Effector CD8-positive, alpha-beta T cell (primary cell): Measurements from ENCODE around the gene MDFI.

ENCODE experiments used
- DNase-seq: peaks from one replicate; lab custom pipeline; 2025; lab: John Stamatoyannopoulos, UW

MDFI gene

DNA sequence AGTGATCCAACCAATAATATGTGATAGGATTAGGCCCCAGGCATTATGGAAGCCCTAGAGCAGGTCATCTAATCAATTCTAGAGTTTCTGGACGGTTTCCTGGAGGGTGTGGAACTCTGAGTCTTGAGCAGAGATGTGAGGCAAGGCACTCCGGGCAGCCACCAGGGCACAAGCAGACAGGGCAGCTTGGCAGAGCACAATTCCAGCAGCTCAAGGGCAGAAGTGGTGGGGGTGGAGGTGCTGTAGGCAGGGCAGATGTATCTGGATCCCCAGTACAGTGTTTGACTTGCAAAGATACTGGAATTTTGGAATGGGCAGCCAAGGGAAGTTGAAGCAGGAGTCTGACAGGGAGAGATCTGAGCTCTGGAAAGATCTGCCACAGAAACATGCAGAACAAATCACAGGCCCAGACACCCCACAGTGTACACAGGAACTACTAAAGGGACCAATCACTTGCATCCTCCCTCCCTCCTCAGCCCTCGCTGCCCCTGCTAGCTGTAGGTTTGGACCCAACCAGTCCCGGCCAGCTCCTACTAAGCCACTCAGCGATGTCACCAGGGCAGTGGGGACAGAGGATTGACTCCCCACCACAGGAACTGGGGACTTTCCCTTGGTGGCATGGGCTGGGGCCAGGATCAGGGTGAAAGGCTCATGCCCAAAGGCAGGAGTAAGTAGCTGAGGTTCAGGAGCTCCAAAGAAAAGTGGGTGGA lies 50.1 kb downstream of the MDFI start:
- no peak for DNase-seq

DNA sequence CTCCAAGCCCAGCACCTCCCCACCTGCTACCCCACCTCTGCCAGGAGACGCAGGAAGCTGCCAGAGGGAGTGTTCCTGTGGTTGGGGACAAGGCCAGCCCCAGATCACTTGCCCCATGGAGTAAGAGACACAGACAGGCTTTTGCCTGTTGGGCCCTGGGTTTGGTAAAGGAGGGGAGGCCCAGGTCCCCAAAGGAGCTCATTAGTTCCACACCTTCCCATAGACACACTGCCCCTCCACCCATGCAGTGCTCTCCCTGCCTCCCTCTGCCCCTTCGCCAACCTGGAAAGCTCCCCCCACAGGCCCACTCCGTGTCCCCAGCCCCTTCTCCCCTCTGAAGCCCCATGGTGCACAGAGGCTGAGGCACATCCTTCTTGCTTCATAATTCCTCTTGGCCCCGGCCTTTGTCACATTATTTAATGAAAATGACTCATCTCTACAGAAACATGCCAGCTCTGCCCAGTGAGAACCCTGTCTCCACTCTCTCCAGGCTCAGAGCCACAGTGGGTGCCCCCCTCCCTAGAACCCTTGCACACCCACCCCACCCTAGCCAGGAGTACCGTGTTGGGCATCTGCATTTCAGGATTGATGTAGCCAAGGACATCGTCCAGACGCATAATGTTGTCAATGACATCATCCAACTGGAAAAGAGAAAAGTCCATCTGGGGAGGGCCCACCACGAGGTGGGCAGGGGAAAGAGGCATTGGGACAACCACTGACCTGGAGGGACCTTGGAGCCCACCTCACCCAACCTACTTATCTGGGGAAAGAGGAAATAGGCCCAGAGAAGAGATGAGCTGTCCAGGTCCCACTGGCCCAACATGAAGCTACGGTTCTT lies 51.1 kb downstream of the MDFI start:
- DNase-seq, result no peak

DNA sequence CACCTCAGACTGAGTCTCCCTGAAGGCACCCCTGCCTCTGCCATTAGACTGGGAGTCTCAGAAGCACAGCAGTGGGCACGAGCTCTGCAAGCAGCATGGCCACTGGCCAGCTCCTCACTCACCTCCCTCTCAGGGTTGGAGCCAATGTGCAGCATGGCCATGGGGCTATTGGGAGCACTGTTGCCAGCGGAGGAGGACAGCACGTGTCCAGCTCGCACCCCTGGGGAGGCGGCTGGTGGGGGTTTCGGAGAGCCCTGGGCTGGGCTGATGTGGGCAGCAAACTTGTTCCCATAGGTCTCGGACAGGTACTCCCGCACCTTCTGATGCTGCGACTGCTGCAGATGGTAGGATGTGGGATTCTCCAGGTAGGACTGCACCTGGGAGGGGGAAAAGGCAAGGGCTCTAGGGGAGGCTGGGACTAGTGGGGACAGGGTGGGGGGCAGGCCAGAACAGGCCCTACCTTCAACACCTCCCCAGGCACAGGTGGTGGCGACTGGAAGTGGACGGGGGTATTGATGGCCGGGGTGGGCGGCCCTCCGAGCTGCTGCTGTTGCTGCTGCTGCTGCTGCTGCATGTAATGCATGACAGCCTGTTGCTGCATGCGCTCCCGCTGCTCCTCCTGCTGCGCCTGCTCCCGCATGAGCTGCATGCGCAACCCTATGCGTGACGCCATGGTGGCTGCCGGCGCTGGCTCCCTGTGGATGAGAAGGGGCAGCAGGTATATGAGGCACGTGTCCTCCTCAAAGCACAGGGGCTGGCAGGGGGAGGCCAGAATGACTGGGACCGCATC lies 52.5 kb downstream of the MDFI start:
- no peak for DNase-seq

- DNase-seq, result no peak
Observed at GRCh38 chr6:41691426-41692079, 53.3 kb downstream of the MDFI start.

- DNase-seq, result no peak
Observed at GRCh38 chr6:41692080-41692675, 53.9 kb downstream of the MDFI start.

DNA sequence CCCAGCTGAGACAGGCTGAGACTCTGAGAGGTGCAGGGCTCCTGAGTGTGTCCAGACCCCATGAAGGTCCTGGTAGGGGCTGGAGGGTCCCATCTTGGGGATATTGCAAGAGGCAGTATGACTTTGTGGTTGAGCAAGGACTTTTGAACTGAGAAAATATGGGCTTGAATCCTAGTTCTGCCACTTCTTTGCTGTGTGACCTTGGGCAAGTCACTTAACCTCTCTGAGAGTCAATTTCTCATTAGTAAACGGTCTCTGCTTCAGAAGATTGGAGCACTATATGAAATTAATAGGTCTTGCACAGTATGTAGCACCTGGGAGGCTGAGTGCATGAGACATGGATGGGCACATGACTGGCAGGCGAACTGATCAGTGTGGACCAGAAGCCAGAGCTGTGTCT lies 54.5 kb downstream of the MDFI start:
- DNase-seq, result no peak

DNA sequence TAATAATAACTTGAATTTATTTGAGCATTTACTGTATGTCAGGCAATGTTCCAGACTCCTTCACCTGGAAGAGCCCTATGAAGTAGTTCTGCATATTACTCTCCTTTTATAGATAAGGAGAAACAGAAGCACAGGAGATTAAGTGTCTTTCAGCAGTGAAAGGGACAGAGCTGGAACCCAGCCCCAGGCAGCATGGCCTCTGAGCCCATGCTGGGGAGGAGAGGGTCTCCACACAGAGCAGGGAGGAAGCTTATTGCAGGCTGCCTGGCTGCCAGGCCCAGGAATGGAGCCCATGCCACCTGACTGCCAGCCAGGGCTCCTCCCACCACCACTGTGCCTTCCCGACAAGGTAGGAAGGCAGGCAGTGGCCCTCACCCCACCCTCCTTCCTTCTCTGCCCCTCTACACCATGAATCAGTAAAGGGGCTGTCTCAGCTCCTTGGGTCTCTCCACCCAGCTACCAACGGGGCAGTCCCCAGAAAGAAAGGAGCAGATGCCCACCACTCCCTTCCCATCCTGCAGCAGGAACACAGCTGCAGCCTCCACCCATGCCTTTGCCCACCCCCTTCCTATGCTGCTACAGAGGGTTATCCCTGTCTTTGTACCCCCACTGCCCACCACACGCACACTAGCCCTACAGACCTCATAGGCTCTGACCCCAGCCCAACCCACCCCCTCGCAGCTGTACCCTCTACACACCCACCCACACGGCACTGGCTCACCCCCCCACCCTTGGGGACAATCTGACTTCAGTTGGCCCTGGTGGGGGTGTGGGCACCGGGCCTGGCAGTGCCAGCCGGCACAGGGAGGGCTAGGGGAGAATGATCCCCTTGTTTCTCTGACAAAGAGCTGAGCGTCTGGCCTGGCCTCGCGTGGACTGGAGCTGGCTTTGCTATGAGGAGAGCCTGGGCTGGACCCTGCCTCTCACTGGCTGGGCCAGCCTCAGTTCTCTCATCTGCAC lies 55.3 kb downstream of the MDFI start:
- no peak for DNase-seq

DNA sequence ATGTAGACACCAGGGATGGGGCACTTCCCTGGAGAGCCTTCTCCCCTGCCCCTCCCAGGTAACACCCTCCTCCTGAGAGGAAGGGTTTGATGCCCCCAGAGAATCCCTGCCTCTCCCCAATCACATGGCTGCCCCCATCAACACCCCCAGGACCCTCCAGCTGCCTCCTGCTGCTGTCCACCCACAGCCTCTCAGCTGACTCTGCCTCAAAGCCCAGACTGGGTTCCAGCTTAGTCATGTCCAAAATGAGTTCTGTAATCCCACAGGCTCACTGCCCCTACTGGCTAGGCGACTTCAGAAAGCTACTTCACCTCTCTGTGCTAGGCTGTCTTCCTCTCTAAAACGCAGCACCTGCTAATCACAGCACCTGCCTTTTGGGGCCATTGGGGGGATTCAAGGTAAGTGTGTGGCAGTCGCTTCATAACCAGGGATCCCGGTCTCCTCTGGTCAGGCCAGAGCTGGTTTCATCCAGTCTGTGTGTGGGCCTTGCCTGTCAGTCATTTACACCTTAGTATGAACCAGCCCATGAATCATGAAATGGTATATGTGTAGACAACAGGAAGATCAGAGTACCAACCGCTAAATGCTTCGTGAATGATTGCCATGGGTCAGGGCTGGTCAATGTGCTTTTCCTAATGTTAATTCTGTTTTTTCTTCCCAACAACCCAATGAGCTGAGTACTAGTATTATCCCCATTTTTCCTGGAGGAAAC lies 56.7 kb downstream of the MDFI start:
- DNase-seq, result no peak

- DNase-seq, result no peak
Observed at GRCh38 chr6:41695825-41696224, 57.6 kb downstream of the MDFI start.

DNA sequence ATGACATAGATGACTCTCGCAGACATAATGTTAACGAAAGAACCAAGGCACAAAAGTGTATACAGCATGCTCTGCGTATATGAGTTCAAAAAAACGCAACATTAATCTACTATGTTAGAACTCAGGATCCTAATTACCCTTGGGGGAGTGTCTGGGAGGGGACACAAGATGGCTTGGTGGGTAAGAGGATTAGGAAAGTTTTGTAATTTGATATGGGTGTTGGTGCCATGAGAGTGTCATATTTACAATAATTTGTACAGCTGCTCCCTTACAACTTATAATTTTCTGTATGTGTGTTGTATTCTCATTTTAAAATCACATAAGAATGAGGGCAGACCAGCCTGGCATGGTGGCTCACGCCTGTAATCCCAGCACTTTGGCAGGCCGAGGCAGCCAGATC lies 58.5 kb downstream of the MDFI start:
- DNase-seq, result no peak

DNA sequence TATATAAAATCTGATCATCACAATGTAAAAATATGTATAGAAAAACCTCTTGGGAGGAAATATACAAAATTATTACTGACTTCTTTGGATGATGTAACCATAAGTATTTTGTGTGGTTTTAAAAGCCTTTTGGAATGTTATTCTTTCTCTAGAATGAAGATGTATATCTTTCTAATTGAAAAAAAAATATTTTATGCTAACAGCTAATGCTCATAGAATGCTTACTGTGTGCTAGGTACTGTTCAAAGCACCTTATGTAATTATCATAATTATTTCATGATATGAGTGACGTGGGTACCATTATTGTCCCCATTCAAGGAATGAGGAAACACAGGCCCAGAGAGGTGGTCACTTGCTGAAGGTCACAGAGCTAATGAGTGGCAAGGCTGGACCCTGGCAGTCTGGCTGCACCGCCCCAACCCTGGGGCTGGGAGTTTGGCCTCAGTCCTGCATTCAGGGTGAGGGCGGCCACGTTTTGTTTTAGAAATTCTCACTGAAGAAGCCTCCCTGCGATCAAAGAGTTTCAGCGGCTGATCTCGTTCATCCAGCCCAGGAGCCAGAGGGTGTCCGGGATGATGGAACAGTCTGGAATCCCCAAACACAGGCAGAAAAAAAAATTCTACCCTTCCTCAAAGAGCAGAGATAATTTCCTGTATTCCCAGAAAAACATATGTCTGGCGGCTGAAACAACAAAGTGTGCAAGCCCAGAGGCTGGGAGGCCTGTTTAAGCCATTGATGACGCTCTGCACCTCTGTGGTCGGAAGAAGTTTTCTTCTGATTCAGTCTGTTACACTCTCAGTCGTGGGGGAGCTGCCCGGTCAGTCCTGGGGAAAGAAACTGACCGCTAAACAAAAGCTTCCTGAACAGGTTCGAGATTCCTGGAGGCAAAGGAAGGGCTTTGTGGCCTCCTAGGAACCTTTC lies 59.9 kb downstream of the MDFI start:
- no peak for DNase-seq

DNA sequence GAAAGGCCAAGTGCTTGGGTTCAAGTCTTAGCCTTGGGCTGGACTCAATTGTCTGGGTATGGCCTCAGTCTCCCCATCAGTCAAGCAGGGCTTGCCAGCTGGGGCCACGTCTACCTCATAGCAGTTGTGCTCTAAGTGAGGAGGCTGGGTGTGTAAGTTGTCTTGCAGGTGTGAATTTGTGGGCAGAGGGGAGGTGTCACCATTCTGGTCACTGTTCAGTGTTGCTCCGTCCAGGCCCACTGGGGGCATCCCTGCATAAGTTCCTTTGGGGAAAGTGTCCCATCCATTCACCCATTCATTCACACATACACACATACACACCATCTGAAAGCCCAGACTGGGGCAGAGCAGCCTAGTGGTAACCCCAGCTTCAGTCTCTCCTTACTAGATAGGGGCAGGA lies 60.8 kb downstream of the MDFI start:
- DNase-seq, result no peak

DNA sequence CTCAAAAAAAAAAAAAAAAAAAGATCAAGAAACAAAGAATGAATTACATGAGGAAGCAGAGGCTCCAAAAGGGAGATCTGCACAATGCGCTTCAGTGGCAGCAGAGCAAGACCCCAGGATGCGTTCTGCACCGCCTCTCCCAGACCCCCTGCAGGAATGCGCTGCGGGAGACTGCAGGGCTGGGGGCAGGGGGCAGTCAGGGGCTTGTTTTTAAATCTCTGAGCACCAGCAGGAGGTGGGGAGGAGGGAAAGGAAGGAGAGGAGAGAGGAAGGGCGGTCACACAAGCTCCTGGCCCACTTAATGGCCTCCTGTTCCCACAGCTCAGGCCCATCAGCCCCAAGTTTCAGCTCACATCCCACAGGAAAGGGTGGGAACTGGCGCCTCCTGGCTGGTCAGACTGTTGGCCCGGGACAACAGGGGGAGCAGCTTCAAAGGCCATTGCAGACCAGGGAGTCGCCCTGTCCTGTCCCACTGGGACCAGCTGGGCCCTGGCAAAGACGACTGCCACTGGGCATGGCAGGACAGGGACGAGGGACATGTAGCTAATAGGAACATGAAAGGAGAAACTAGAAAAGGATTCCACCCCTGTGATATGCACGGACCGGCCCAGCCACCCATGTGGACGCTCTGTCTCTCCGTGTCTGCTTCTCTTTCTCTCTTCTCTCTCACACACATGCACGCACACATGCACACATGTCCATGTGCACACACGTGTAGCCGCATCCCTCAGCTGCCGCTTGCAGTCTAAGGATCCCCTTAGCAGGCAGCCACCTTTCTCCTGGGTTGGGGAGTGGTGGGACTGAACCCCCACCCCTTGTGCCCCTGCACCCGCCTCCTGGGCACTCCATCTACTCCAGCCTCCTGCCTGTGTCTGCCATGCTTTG lies 62.4 kb downstream of the MDFI start:
- no peak for DNase-seq

- DNase-seq, result peak; percentile 6
Observed at GRCh38 chr6:41702089-41702745, 63.9 kb downstream of the MDFI start.

DNA sequence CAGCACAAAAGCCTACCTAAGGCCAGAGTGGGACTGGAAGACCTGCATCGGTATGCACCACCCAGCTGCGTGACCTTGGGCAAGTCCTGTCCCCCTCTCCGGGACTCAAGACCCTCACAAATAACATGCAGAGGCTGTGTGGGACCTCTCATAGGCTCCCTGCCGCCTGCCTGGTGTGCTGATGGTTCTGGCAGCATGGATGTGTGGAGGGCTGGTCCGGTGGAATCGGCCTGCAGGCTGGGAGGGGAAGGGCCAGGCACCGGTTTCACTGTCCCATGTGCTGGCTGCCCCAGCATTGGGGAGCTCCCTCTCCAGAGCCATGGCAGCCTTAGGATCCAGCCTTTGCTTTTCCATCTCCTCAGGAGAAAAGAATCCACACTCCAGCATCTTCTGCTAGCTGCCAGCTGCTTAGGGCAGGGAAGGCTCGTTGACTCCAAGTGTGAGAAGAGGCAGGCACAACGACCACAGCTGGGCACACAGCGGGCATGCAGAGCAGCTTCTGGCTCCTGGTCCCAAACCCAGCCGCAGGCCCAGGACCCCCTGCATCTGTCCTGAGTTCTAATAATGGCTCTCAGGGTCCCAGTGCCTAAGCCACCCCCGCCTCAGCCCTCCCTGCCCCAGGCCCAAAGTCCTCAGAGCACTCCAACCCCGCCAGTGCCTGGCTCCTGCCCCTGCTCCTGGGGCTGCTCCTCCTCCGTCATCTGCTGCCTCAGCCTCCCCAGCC lies 64.7 kb downstream of the MDFI start:
- no peak for DNase-seq
